Lung microvascular endothelial cell (primary cell): ENCODE measurements around the gene MRM3. TPM values are rescaled to one million over a fixed set of nuclear protein-coding genes. Genes with fewer than 3 reads are reported as not detected.
"Not testable (repeated sequence)": the region's sequence is repeated elsewhere in the genome, so short reads cannot be mapped to it uniquely, and the experiment has no call there.

ENCODE experiments used
- DNase-seq, 2 donors: peaks; one replicate each; pipeline versions ENCODE4 v3.0.0 to v3.0.0-alpha.2; 2010; ENCODE audit warnings: low read depth in 2 of 2
- total RNA-seq: library from RNA; depleted of rRNA; stranded (reverse); fragments of >200 nt; gene quantifications from 2 replicates; pipeline ENCODE4 v1.2.1, GENCODE V29; 2014

MRM3 gene, protein sequence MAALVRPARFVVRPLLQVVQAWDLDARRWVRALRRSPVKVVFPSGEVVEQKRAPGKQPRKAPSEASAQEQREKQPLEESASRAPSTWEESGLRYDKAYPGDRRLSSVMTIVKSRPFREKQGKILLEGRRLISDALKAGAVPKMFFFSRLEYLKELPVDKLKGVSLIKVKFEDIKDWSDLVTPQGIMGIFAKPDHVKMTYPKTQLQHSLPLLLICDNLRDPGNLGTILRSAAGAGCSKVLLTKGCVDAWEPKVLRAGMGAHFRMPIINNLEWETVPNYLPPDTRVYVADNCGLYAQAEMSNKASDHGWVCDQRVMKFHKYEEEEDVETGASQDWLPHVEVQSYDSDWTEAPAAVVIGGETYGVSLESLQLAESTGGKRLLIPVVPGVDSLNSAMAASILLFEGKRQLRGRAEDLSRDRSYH
- 13.3 and 16.1 TPM in 2 replicates for total RNA-seq

DNA sequence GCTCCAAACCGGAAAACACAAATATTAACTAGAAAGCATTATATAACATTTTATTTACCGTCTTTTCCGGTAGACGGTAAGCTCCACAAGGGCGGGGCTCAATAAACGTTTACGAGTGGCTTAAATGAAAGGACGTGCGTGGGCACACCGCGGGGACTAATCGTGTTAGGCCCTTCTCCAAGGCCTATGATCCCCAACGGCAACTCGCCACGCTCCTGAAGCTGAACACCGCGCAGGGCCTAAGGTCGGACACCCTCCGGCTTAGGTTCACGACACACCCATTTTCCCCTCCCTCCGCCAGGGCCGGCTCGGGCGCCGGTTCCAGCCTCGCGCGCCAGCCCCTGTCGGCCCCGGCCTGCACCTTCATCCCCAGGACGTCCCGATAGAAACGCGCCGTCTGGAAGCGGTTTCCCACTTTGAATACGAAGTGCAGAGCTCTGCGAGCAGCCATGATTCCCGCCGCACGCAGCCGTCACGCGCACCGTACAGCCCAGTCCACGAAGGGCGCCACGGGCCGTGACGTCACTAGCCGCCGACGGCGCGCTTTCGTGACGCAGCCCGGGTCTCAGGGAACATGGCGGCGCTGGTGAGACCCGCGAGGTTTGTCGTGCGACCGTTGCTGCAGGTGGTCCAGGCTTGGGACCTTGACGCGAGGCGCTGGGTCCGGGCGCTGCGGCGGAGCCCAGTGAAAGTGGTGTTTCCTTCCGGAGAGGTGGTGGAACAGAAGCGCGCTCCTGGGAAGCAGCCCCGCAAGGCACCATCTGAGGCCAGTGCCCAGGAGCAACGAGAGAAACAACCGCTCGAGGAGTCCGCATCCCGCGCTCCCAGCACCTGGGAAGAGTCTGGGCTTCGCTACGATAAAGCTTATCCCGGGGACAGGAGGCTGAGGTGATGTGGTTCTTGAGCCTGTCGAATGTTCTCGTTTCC, at the start of gene MRM3, which contains the start of gene GLOD4:
Gene MRM3 (plus strand): TSS at position 549 of the 927 bp plus-strand sequence. CDS start 26 bp downstream, at position 575.
Gene GLOD4 (minus strand): TSS at position 476 of the 927 bp plus-strand sequence. CDS start 25 bp downstream, at position 451.
- peak; percentile 92 to 95 for DNase-seq

DNA sequence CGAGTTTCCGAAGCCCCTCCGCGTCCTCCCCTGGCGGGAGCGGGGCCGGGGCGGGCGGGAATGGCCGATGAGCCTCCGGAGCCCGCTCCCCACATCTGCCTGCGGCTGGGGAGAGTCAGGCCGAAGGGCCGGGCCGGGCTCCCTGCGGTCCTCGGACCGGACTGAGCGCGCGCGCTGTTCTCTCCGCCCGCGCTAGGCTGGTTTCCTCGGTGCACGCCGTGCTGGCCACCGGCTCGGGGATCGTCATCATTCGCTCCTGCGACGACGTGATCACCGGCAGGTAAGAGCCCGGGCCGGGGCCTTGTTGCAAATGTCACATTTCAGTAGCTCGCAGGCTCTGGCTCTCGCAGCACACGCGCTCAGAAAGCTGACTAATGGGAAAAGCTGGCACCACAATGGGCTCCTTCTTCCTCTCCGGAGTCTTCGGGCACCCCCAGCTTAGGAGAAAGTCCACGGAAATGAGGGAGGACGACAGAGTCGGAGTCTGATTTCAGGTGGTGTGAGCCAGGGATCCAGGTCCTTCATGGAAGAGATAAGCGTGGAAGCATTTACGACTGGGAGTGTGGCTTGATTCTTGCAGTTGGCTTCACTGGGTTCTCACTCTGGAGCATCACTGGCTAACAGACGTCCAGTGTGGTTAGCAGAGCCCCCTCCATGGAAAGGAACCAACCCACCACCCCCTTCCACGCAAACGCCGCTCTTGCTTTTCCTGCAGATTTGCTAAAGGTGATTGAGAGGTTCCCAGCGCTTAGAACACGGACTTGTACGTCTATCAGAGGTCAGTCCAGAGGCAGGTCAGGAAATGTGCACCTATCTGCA, 49.0 kb upstream of the MRM3 start:
- DNase-seq = peak; percentile 44 to 50

DNA sequence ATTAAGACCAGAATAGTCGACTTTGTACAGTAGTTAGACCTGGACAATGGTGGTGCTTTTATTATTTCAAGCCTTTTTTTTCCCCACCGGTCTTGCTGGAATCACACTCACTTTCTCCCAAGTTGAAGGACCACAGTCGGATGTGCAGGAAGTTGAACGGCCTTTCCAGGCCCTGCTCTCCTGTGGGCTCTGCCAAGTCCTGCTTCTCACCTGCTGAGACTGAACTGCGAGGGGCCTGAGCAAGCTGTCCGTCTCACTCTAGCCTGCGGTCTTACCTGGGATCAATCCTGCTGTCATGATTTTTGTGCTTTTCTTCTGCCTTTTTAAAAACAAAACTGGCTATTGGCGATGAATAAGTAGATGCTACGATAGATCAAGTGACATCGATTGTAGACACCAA, 48.4 kb upstream of the MRM3 start:
- no peak for DNase-seq

DNA sequence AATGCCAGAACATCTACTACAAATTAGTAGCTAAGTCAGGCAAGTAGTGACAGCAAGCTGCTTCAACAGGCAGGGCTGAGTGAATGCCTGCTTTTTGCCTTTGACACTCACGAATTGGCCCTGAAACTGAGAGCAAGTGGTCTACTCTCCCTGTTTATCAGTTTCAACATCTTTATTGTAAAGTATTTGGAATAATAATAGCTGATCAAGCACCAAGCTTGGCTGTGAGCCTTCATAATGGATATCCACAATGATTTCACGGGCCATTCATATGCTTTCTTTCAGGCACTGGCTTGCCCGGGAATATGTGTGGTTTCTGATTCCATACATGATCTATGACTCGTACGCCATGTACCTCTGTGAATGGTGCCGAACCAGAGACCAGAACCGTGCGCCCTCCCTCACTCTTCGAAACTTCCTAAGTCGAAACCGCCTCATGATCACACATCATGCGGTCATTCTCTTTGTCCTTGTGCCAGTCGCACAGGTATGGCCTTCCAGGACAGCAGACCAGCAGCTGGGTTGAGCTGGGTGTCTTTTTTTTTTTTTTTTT, 44.5 kb upstream of the MRM3 start:
- no peak for DNase-seq

DNA sequence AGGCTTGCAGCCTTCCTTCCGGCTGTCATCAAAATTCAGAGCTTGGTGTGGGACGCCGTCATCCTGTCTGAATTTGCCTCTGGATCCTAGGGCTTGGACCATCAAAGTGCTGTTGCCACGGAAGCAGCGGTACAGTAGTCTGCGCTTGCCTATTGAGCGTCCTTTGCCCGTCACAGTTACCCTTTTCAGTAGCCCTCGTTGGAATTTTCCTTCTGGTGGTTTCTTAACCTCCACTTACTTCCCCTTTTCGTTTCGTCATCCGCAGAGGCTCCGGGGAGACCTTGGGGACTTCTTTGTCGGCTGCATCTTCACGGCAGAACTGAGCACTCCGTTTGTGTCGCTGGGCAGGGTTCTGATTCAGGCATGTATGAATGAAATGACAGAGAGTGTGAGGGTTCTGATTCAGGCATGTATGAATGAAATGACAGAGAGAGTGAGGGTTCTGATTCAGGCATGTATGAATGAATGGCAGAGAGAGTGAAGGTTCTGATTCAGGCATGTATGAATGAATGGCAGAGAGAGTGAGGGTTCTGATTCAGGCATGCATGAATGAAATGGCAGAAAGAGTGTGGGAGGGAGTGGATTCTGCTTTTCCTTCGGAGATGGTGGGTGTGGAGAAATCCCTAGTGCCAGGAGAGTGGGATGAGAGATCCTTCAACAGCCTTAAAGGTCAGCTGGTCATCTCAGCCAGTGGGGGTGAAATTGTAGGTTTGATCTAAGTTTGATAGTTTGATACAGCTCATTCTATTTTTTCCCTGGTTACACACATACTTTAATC, 41.7 kb upstream of the MRM3 start:
- DNase-seq = no peak

DNA sequence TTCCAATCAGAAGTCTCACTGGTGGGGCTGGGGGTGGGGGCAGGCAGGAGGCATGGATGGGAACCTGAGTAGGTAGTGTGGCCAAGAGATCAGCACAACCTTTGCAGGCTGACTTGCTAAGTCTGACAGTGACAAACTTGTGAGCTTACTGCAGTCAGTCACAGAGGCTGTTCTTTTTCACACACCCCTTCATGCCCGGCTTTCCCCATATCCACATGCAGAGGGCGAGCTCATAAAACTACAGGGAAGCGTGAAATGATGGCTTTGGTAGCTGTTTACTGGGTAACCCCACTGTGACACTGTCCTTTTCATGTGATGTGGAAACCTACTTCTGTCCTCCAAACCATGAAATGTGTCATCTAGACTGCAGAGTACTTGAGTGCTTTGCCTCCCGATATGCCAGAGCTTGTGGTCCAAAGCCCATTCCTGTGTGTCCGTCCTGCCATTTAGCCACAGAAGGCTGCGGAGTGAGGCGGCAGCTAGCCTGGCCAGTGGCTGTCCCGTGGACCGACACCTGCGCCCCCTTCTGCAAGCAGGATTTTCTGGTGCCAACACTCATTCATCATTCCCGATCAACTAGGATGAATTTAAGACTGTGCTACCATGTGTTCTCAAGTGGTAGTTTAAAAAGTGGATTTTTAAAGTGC, 39.9 kb upstream of the MRM3 start:
- no peak for DNase-seq

DNA sequence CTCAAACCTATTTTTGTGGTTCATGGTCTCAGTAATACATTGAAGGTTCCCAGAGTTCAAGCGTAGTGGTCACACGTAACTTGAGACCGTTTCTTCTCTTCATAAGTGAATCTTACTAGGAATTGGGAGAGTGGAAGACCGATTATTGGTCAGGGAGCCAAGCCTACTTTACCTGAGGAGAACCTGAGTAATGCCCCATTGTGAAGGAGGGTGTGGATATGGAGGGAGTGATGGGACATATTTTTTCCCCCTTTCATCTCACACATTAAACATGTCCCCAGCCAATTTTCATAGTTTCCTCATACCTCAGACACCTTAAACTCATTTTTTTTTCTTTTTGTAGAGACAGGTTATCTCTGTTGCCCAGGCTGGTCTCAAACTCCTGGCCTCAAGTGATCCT, 39.0 kb upstream of the MRM3 start:
- no peak for DNase-seq

DNA sequence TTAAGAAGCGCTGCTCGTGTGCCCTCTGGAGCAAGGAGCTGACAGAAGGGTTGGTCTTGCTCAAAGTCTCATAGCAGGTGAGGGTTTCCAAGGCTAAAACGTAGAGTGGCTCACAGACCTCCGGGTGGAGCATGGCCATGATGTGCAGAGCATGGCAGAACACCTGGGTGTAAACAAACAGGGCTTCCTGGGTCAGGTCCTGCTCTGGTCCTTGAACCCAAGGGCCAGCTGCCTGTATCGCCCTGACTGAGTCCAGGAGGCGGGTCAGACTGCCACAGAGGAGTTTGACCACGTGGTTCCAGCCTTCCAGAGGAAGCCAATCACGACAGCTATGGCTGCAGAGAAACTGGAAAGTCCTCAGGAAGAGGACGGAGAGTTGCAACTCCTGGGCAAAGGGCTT, 37.2 kb upstream of the MRM3 start:
- DNase-seq = no peak

DNA sequence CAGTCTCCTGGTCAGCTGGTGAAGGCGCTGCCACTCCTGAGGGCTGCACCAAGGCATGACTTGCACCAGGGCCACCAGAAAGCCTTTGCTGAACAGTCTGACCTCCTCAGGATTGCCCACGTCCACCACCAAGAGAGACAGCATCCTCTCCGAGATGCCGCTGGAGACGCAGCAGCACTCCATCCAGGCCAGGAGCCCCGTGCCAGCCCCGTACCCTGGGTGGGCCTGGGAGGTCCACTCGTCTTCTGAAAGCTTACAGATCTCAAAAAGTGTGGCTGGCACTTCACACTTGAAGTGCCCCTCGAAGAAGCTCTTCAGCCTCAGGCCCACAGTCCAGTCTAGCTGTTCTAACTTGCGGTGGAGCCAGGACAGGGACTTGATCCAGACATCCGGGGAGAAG, 36.7 kb upstream of the MRM3 start:
- no peak for DNase-seq

DNA sequence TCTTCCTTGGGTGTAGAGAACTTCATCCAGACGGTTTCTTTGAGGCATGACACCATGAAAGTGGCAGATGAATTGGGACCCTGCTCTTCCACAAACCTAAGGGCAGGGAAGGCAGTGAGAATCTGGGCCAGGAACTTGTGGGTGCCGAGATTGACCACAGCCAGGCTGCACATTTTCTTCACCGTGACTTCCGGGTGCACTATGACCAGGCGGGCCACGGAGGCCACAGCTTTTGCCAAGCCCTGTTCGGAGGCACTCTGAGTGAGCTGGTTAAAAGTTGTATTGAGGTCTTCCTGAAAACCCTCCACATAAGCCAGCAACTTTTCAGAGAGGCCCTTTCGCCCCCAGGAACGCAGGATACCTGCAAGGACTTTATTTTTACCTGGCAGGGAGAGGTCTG, 36.0 kb upstream of the MRM3 start:
- DNase-seq = no peak

DNA sequence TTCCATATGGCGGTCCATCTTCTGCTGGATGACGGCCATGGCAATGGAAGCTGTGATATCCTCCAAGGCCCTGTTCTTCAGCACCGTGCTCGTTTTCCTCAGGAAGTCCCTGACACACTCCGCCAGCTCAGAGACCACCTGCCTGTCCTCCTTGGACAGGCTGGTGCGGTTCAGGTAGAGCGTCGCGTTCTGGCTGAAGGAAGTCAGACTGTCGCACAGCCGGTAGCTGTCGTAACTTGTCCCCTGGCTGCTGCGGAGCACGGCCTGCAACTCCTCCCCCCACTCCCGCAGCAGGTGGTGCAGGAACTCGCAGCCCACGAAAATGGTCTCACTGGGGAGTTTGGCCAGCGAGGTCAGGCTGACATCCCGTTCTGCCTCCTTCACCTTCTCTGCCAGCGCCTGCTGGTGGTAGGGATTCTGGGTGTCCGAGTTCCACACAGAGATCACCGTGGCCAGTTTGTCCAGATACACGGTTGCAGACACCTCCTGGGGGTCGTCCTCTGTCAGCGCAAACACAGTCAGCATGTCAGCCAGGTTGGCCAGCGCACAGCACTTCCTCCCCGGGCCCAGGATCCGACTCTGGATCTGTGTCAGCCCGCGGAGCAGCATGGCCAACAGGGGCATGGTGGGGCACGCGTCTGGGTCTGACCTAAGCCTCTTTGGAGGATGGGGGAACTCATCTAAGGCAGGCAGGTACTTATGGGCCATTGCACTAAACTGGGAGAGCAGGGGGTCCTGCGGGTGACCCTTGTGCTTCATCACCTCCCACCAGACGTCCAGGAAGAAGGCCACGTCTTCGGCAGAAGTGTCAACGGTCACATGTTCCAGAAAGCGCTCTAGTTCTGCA, 35.1 kb upstream of the MRM3 start:
- DNase-seq = no peak

DNA sequence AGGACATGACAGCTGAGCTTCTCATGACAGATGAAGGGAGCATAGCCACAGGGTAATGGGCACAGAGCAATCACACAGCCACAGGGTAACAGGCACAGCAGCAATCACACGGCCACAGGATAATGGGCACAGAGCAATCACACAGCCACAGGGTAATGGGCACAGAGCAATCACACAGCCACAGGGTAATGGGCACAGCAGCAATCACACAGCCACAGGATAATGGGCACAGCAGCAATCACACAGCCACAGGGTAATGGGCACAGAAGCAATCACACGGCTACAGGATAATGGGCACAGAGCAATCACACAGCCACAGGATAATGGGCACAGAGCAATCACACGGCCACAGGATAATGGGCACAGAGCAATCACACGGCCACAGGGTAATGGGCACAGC, 33.5 kb upstream of the MRM3 start:
- DNase-seq = not testable (repeated sequence)

DNA sequence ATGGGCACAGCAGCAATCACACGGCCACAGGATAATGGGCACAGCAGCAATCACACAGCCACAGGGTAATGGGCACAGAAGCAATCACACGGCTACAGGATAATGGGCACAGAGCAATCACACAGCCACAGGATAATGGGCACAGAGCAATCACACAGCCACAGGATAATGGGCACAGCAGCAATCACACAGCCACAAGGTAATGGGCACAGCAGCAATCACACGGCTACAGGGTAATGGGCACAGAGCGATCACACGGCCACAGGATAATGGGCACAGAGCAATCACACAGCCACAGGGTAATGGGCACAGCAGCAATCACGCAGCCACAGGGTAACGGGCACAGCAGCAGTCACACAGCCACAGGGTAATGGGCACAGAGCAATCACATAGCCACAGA, 32.8 kb upstream of the MRM3 start:
- DNase-seq = not testable (repeated sequence)

DNA sequence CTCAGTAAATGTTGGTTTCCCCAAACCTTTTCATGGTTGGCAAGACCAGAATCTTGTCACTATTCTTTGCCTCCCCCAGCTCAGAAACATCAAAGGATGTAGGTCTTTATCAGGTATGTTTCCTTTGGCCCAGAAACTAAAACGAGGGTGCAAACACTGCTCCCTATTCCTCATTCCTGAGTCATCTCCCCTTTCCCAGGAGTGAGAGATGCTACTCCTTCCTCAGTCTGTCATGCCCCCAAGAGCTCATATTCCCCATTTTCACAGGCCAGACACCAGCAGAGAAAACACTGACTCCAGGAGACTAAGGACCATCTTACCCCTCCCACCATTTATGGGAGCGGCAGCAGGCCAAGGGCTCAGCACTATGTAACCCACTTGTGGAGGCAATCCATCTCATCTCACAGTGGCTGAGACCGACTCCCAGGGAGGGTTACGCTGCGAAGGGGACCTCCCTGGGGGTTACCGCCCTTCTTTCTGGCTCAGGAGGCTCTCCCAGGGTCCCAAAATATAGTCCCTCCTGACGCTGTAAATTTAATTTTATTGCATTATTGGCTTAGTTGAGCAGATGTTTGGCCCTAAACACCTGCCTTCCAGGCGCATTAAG, 31.6 kb upstream of the MRM3 start:
- no peak for DNase-seq

DNA sequence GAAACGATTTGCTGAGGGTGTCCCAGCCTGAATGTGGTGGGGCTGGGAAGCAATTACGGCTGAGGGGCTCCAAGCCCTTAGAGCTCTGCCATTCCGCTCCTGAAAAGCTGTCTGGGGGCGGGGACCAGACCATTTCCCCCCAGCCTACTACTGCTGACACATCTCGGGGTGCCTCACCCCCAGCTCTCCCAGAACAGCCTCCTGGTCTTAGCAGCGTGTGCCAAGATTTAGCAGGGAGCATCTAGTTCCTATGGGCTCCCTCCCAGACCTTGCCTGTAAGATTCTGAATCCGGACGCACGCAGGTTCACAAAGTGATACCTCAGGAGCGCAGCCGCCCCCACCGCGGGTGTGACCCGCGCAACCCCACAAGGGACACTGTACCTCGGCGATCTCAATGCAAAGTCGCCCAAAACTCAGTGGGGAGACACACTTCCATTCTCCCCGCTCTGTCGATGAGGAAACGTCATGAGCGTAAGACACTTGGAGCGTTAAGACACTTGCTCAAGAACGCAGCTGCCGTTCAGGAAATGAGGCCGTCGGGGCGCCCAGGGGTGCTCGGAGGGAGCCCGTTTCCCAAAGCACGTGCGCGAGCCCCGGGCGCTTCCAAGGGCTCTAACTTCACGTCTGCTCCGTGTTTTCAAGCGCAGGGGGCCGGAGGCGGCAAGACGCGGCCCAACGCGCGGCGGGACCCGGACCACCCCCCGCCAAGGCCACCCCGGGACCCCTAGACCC, 30.7 kb upstream of the MRM3 start:
- DNase-seq = peak; percentile 14 to 49

DNA sequence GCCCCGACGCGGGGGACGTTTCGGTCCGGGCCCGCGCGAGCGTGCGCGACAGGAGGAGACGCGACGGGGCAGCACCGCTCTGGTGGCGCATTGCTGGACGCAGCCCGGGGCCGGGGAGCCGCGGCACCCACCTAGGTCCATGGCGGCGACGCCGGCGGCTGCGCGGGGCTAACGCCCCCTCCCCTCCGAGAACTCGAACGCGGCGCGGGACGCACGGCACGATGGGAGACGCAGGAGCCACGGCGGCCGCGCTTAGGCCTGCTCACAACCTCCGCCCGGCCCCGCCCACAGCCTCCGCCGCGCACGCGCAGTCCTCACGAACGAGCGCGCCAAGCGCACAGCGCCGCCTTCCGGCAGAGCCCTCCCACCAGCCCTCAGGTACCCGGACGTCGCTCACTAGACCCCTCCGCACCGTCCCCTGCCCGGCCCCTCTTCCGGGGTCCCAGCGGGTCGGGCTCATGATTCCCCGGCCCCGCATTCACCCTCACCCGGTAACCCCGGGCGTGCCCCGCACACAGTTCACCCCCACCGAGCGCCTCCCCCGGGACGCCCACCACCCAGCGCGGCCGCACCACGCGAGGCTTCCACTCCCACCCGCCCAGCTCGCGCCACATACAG, 30.0 kb upstream of the MRM3 start, which contains the start of gene GEMIN4:
Gene GEMIN4 (minus strand): TSS at position 263 of the 618 bp plus-strand sequence. CDS start 122 bp downstream, at position 141.
- DNase-seq = peak; percentile 87 to 95

DNA sequence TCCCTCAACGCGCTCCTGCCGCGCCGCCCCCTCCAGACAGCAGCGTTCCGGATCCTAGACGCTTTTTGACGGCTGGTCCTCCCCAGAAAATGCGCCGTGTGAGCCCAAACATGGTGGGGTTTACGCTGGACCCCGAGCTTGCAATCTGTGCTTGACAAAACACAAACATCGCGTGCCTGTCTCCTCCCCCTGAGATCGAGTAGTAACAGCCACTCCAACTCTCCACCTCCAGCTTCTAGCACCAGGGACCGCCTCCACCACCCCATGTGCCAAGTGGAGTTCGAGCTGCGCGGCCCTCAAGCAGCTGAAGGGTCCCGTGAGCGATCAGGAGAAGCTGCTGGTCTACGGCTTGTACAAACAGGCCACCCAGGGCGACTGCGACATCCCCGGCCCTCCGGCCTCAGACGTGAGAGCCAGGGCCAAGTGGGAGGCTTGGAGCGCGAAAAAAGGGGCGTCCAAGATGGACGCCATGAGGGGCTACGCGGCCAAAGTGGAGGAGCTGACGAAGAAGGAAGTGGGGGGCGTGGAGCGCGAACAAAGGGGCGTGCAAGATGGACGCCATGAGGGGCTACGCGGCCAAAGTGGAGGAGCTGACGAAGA, 29.4 kb upstream of the MRM3 start:
- peak; percentile 48 to 69 for DNase-seq
